Neural progenitor cell (in vitro differentiated cells): ENCODE data around the gene IL11RA. TPM values are rescaled to one million over a fixed set of nuclear protein-coding genes. Genes with fewer than 3 reads are reported as not detected.

Experiments
- DNase-seq: peaks from one replicate; pipeline ENCODE4 v3.0.0-alpha.2; 2016; ENCODE audit warnings: low spot score
- H2AFZ ChIP-seq: fragments of 200-600 bp; sonication (generic); replicated peaks from 2 replicates; pipeline ENCODE4 v1.6.1; 2016; ENCODE audit warnings: antibody characterized with exemption
- H3F3A ChIP-seq: fragments of 200-600 bp; sonication (generic); 2 replicates; pipeline ENCODE4 v1.6.1; 2016; ENCODE audit warnings: antibody characterized with exemption, low read depth
- H3K27ac ChIP-seq: fragments of 200-600 bp; sonication (generic); 2 replicates; pipeline ENCODE4 v1.5.1; 2016; ENCODE audit warnings: mild to moderate bottlenecking
- H3K27me3 ChIP-seq: fragments of 200-600 bp; sonication (generic); 2 replicates; pipeline ENCODE4 v1.6.1; 2016; ENCODE audit warnings: mild to moderate bottlenecking, moderate library complexity
- H3K36me3 ChIP-seq: fragments of 200-600 bp; sonication (generic); 2 replicates; pipeline ENCODE4 v1.5.1; 2016
- H3K4me1 ChIP-seq: fragments of 200-600 bp; sonication (generic); 2 replicates; pipeline ENCODE4 v1.6.1; 2016; ENCODE audit warnings: mixed run types
- H3K4me2 ChIP-seq: fragments of 200-600 bp; sonication (generic); 2 replicates; pipeline ENCODE4 v1.6.1; 2016
- H3K4me3 ChIP-seq: fragments of 200-600 bp; sonication (generic); 2 replicates; pipeline ENCODE4 v1.5.1; 2016
- H3K79me2 ChIP-seq: fragments of 200-600 bp; sonication (generic); 2 replicates; pipeline ENCODE4 v1.6.1; 2016; ENCODE audit warnings: low read depth
- H3K9ac ChIP-seq: fragments of 200-600 bp; sonication (generic); 2 replicates; pipeline ENCODE4 v1.6.1; 2016
- H3K9me3 ChIP-seq: fragments of 200-600 bp; sonication (generic); 2 replicates; pipeline ENCODE4 v1.5.1; 2016; ENCODE audit warnings: low read depth
- H4K20me1 ChIP-seq: fragments of 200-600 bp; sonication (generic); 2 replicates; pipeline ENCODE4 v1.6.1; 2016; ENCODE audit warnings: low read depth
- H3K27ac Mint-ChIP-seq: 3 replicates; pipeline ENCODE4 v1.8.0; 2021; ENCODE audit warnings: mixed read lengths
- H3K27me3 Mint-ChIP-seq: 2 replicates; pipeline ENCODE4 v1.8.0; 2022; ENCODE audit warnings: low read depth, mild to moderate bottlenecking, inconsistent platforms, moderate library complexity, mixed read lengths; ENCODE audit not compliant: insufficient read depth
- H3K36me3 Mint-ChIP-seq: 3 replicates; pipeline ENCODE4 v1.8.0; 2021; ENCODE audit warnings: mixed read lengths
- H3K4me1 Mint-ChIP-seq: 3 replicates; pipeline ENCODE4 v1.8.0; 2021; ENCODE audit warnings: mixed read lengths
- H3K4me3 Mint-ChIP-seq: 3 replicates; pipeline ENCODE4 v1.8.0; 2021; ENCODE audit warnings: mild to moderate bottlenecking, moderate library complexity, mixed read lengths
- H3K9me3 Mint-ChIP-seq: 3 replicates; pipeline ENCODE4 v1.8.0; 2020; ENCODE audit warnings: mixed read lengths
- EZH2 ChIP-seq: fragments of 200-600 bp; sonication (generic); IDR thresholded peaks from 2 replicates; pipeline ENCODE4 v1.6.1; 2017; ENCODE audit warnings: antibody characterized with exemption, mild to moderate bottlenecking, moderate library complexity
- EZH2phosphoT487 ChIP-seq: fragments of 200-600 bp; sonication (generic); IDR thresholded peaks from 2 replicates; pipeline ENCODE4 v1.6.1; 2017; ENCODE audit warnings: antibody characterized with exemption
- total RNA-seq: library from RNA; depleted of rRNA; stranded (reverse); fragments of >200 nt; gene quantifications from 2 replicates; pipeline ENCODE4 v1.2.3, GENCODE V29; 2015; ENCODE audit warnings: low replicate concordance
- TF ChIP-seq, protein P1 (sequence below): fragments of 200-600 bp; sonication (generic); IDR thresholded peaks from 2 replicates; pipeline ENCODE4 v1.5.1; 2017; ENCODE audit warnings: antibody characterized with exemption, mild to moderate bottlenecking

IL11RA gene
- total RNA-seq, 1 donor from 2014 or later, result 12.7 TPM

DNA sequence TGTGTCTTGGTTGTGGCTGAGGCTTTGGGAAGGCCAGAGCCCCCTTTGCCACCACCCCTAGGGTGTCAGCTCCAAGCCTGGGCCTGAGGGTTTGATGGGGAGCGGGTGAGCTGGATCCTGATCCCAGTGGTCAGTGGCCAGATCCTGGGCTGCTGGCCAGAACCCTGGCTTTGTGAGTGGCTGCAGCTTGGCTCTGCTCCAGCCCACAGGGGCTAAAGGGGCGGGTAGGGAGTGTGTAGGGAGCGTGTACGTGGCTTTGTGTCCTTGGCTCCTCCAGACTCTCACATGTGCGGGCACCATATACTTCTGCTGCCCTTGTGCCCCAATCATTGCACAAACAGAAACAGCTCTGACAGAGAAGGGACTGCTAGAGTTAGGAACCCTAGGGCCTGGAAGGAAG lies 1.2 kb upstream of the IL11RA start:
- Mint-ChIP-seq H3K4me3 (peak overlapping the region; percentile 85), H3K4me1 (peaks cover 71% of the 10 kb centered on the region), H3K9me3 (no peaks in the 10 kb centered on the region), H3K36me3 (peaks cover 13% of the 10 kb centered on the region), H3K27ac (peak overlapping the region; percentile 96), H3K27me3 (peaks cover 9% of the 10 kb centered on the region)
- Histone ChIP-seq H3K4me3 (no peak overlapping the region), H4K20me1 (peaks cover 8% of the 10 kb centered on the region), H3F3A (peaks cover 35% of the 10 kb centered on the region), H3K4me2 (peak overlapping the region; percentile 81), H3K9me3 (no peaks in the 10 kb centered on the region), H3K27me3 (no peaks in the 10 kb centered on the region), H3K36me3 (no peaks in the 10 kb centered on the region), H3K4me1 (peaks cover 37% of the 10 kb centered on the region), H2AFZ (no peak overlapping the region), H3K9ac (no peak overlapping the region), H3K79me2 (peaks cover 16% of the 10 kb centered on the region), H3K27ac (no peak overlapping the region)
- TF ChIP-seq EZH2, result no peak
- no peak for DNase-seq

DNA sequence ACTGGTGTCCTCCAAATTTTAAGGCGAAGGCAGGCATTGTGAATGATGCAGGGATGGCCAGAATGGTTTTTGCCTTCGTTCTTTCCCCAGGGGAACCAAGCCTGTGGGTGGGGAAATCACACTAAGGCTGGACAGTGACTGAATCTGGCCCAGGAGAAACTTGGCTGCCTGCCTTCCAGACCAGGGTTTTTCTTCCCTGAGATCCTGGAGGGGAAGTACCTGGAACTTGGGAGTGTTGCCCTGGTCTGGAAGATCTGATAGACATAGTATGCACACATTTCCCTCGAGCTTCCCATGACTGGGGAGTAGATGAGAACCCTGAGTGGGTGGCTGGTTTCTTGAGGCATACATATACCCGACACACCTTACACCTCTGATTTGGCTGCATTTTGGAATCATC lies 664 bp upstream of the IL11RA start:
- Mint-ChIP-seq H3K27ac (peak overlapping the region; percentile 96), H3K4me3 (peak overlapping the region; percentile 85), H3K9me3 (no peaks in the 10 kb centered on the region), H3K36me3 (peaks cover 13% of the 10 kb centered on the region), H3K27me3 (peaks cover 9% of the 10 kb centered on the region), H3K4me1 (peaks cover 66% of the 10 kb centered on the region)
- peak overlapping the region; percentile 30 for H3K9ac ChIP-seq
- no peak for DNase-seq
- peaks cover 35% of the 10 kb centered on the region for H3K4me1 ChIP-seq
- H3K9me3 ChIP-seq, result no peaks in the 10 kb centered on the region
- H3K36me3 ChIP-seq, result no peaks in the 10 kb centered on the region
- H3K27me3 ChIP-seq, result no peaks in the 10 kb centered on the region
- peaks cover 32% of the 10 kb centered on the region for H3F3A ChIP-seq
- peak overlapping the region; percentile 50 for H3K4me3 ChIP-seq
- no peak overlapping the region for H3K27ac ChIP-seq
- TF ChIP-seq EZH2 (no peak), EZH2phosphoT487 (no peak)
- TF ChIP-seq, protein P1, sequence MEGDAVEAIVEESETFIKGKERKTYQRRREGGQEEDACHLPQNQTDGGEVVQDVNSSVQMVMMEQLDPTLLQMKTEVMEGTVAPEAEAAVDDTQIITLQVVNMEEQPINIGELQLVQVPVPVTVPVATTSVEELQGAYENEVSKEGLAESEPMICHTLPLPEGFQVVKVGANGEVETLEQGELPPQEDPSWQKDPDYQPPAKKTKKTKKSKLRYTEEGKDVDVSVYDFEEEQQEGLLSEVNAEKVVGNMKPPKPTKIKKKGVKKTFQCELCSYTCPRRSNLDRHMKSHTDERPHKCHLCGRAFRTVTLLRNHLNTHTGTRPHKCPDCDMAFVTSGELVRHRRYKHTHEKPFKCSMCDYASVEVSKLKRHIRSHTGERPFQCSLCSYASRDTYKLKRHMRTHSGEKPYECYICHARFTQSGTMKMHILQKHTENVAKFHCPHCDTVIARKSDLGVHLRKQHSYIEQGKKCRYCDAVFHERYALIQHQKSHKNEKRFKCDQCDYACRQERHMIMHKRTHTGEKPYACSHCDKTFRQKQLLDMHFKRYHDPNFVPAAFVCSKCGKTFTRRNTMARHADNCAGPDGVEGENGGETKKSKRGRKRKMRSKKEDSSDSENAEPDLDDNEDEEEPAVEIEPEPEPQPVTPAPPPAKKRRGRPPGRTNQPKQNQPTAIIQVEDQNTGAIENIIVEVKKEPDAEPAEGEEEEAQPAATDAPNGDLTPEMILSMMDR, result no peak
- H3K4me2 ChIP-seq, result peak overlapping the region; percentile 81
- peaks cover 16% of the 10 kb centered on the region for H3K79me2 ChIP-seq
- H2AFZ ChIP-seq, result no peak overlapping the region
- peaks cover 8% of the 10 kb centered on the region for H4K20me1 ChIP-seq

DNA sequence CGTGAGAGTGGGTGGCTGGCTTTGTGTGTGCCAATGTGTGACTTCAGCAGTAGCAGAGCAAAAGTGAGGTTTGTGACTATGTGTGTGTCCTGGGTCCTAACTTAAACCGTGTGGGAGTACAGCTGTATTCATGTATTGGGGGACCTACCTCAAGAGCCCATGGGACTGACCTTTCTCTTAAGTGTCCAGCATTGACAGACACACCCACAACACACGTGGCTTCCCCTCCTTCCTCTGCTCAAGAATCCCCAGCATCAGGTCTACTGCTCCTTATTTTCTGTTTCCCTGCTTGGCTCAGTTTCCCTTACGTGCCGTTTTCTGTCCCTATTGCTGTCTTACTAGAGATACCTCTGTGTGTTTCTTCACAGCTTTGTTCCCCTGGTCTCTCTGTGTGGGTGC lies 616 bp downstream of the IL11RA start:
- Histone ChIP-seq H3K79me2 (peaks cover 10% of the 10 kb centered on the region), H3K9ac (no peak overlapping the region), H3K4me2 (peak overlapping the region; percentile 81), H3K4me3 (no peak overlapping the region), H3K4me1 (peaks cover 29% of the 10 kb centered on the region), H3K36me3 (no peaks in the 10 kb centered on the region), H3K27me3 (no peaks in the 10 kb centered on the region), H2AFZ (no peak overlapping the region), H3K9me3 (no peaks in the 10 kb centered on the region), H3F3A (peaks cover 19% of the 10 kb centered on the region), H3K27ac (no peak overlapping the region), H4K20me1 (peaks cover 1% of the 10 kb centered on the region)
- TF ChIP-seq, protein P1, result no peak
- TF ChIP-seq EZH2 (no peak), EZH2phosphoT487 (no peak)
- Mint-ChIP-seq H3K36me3 (peaks cover 13% of the 10 kb centered on the region), H3K4me1 (peaks cover 57% of the 10 kb centered on the region), H3K27me3 (peaks cover 9% of the 10 kb centered on the region), H3K9me3 (no peaks in the 10 kb centered on the region), H3K4me3 (peak overlapping the region; percentile 85), H3K27ac (peak overlapping the region; percentile 52)
- DNase-seq, result no peak

DNA sequence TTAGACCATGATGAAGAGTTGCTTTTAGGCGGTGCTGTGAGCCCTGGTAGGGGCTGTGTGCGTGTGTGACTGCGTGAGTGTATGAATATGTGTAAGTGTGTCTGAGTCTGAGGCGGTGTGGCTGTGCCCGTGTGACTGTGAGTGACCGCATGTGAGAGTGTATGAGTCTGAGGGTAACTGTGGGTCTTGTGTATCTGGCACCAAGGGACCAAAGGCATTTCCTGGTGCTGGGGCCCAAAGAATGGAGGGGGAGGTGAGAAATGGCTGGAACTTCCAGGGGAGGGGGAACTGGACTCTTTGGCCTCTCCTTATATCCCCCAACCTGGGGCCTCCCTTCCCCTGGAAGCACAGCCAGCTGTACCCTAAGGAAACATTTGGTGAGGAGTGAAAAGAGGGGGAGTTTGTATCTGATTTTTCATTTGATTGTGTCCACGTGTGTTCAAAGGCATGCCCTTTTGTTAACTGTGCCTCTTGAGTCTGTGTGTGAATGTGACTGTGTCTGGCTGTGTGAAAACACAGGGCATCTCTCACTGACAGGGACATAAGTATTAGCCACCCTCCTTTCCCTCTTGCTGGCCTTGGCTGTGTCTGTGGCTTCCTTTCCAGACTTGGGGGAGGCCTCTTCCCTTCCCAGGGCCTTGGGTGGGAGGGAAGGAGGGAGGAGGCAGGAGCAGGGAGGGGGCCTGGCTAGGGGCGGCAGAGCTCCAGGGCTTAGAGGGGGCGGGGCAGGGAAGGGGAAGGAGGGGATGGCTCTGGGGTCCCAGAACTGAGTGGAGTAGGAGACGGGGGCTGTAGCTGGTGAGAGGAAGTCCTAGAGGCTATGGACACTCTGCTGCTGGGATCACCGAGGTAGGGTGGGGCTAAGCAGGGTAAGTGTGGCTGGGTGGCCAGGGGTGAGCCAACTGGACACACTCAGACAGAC lies 1.4 kb downstream of the IL11RA start:
- peaks cover 10% of the 10 kb centered on the region for H3K36me3 Mint-ChIP-seq
- Histone ChIP-seq H2AFZ (no peak overlapping the region), H3K4me3 (no peak overlapping the region), H3K27ac (no peak overlapping the region), H3F3A (peaks cover 17% of the 10 kb centered on the region), H3K4me1 (peaks cover 25% of the 10 kb centered on the region), H3K79me2 (peaks cover 2% of the 10 kb centered on the region), H3K9ac (no peak overlapping the region), H3K36me3 (no peaks in the 10 kb centered on the region), H3K9me3 (no peaks in the 10 kb centered on the region), H4K20me1 (no peaks in the 10 kb centered on the region), H3K27me3 (no peaks in the 10 kb centered on the region), H3K4me2 (peak overlapping the region; percentile 17)
- H3K4me1 Mint-ChIP-seq, result peaks cover 50% of the 10 kb centered on the region
- peak overlapping the region; percentile 57 for H3K27ac Mint-ChIP-seq
- H3K9me3 Mint-ChIP-seq, result no peaks in the 10 kb centered on the region
- TF ChIP-seq, protein P1, result no peak
- TF ChIP-seq EZH2phosphoT487, result no peak
- TF ChIP-seq EZH2, result no peak
- no peak for DNase-seq
- H3K27me3 Mint-ChIP-seq, result peaks cover 3% of the 10 kb centered on the region
- H3K4me3 Mint-ChIP-seq, result peak overlapping the region; percentile 85
